PFSK-1 (cell line): ENCODE results near the gene RNFT2.

Experiments used
- FOXP2 ChIP-seq: optimal IDR thresholded peaks from 2 replicates; pipeline ENCODE3; 2011; ENCODE audit warnings: borderline replicate concordance, control low read depth, inconsistent platforms; ENCODE audit not compliant: insufficient read depth; ENCODE audit errors: extremely low read length, extremely low read depth
- POLR2AphosphoS5 ChIP-seq: IDR thresholded peaks from 2 replicates; pipeline ENCODE4 v1.6.1; 2012; ENCODE audit warnings: low read depth, mild to moderate bottlenecking, control low read depth, low read length, moderate library complexity
- SIN3A ChIP-seq: IDR thresholded peaks from 2 replicates; pipeline ENCODE4 v1.6.1; 2012; ENCODE audit warnings: mild to moderate bottlenecking, low read length, moderate library complexity, borderline replicate concordance; ENCODE audit not compliant: insufficient read depth
- TAF1 ChIP-seq: IDR thresholded peaks from 2 replicates; pipeline ENCODE4 v1.6.1; 2012; ENCODE audit warnings: low read length, control low read depth, borderline replicate concordance; ENCODE audit not compliant: insufficient read depth
- TF ChIP-seq, protein P1 (sequence below), 2 experiments: IDR thresholded peaks; 2 replicates each; pipeline versions ENCODE4 v1.6.1 to v1.8.0; 2011 to 2012; ENCODE audit warnings: low read depth in 2 of 2, low read length in 2 of 2, control low read depth in 1 of 2, inconsistent platforms in 1 of 2, mild to moderate bottlenecking in 1 of 2, moderate library complexity in 1 of 2; ENCODE audit not compliant: insufficient read depth in 1 of 2

The RNFT2 gene

DNA sequence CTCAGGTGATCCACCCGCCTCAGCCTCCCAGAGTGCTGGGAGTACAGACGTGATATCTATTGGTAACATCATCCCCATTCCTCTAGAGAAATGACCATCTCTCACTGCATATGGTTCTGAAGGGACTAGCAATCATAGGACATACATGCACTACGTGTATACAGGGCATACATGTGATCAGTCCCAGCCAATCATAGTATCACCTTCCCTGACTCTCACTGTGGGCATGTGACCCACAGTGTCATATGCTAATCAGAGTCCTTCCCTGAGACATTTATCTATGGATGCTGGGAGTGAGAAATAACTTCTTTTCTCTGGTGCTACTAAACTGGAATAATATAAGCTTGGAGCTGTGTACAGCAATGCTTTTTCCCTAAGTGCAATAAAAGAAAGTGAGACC is 160.6 kb downstream of the RNFT2 start:
- TF ChIP-seq, protein P1, sequence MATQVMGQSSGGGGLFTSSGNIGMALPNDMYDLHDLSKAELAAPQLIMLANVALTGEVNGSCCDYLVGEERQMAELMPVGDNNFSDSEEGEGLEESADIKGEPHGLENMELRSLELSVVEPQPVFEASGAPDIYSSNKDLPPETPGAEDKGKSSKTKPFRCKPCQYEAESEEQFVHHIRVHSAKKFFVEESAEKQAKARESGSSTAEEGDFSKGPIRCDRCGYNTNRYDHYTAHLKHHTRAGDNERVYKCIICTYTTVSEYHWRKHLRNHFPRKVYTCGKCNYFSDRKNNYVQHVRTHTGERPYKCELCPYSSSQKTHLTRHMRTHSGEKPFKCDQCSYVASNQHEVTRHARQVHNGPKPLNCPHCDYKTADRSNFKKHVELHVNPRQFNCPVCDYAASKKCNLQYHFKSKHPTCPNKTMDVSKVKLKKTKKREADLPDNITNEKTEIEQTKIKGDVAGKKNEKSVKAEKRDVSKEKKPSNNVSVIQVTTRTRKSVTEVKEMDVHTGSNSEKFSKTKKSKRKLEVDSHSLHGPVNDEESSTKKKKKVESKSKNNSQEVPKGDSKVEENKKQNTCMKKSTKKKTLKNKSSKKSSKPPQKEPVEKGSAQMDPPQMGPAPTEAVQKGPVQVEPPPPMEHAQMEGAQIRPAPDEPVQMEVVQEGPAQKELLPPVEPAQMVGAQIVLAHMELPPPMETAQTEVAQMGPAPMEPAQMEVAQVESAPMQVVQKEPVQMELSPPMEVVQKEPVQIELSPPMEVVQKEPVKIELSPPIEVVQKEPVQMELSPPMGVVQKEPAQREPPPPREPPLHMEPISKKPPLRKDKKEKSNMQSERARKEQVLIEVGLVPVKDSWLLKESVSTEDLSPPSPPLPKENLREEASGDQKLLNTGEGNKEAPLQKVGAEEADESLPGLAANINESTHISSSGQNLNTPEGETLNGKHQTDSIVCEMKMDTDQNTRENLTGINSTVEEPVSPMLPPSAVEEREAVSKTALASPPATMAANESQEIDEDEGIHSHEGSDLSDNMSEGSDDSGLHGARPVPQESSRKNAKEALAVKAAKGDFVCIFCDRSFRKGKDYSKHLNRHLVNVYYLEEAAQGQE (IDR thresholded peaks at IDR 0.05; ENCODE audit: insufficient read depth in 1 of 2, low read depth in 2 of 2, low read length in 2 of 2) = no peak
- TF ChIP-seq POLR2AphosphoS5 (no peak), SIN3A (no peak), FOXP2 (no peak), TAF1 (no peak)

DNA sequence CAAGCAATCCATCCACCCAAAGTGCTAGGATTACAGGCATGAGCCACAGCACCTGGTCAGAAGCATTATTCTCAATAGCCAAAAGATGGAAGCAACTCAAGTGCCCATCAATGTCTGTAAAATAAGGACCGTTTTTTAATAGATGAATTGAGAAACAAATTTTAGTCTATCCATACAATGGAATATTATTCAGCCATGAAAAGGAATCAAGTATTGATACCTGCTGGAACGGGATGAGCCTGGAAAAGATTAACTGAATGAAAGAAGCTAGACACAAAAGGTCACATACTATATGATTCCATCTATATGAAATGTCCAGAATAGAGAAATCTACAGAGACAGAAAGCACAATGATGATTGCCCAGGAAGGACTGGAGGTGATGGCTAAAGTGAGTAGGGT is 163.5 kb downstream of the RNFT2 start:
- TF ChIP-seq SIN3A (no peak), FOXP2 (no peak), POLR2AphosphoS5 (no peak), TAF1 (no peak)
- TF ChIP-seq, protein P1 (IDR thresholded peaks at IDR 0.05; ENCODE audit: insufficient read depth in 1 of 2, low read depth in 2 of 2, low read length in 2 of 2) = no peak
